HEK293 (cell line): Measurements from ENCODE around the gene PRSS1.

Experiments used
- CTCF ChIA-PET: fragments of 350-600 bp; formaldehyde crosslinking; extraction: SDS; loops from one replicate; lab custom pipeline; 2021; ENCODE audit warnings: antibody characterized with exemption; lab: Yijun Ruan, JAX
- POLR2A ChIA-PET: fragments of 300-600 bp; formaldehyde crosslinking; extraction: SDS; loops from one replicate; lab custom pipeline; 2020; ENCODE audit warnings: antibody characterized with exemption, inconsistent platforms; lab: Yijun Ruan, JAX
- H3K27ac ChIP-seq: fragments of 200-500 bp; sonication (Bioruptor generic); 2 replicates; pipeline ENCODE4 v1.5.1; 2014; ENCODE audit warnings: low read depth, low read length, control low read depth, inconsistent platforms; ENCODE audit errors: extremely low read depth
- H3K36me3 ChIP-seq, 2 experiments: fragments of 200-500 bp in 1 of 2; sonication (Bioruptor generic) in 1 of 2; 1 replicate in 1 of 2; 2 replicates in 1 of 2; pipeline ENCODE4 v1.5.1; 2014 to 2017; ENCODE audit warnings: inconsistent platforms in 2 of 2, low read length in 2 of 2; ENCODE audit not compliant: control insufficient read depth in 2 of 2, insufficient read depth in 1 of 2
- H3K4me1 ChIP-seq: fragments of 200-500 bp; sonication (Bioruptor generic); 2 replicates; pipeline ENCODE4 v1.5.1; 2014; ENCODE audit warnings: mild to moderate bottlenecking, low read length, inconsistent platforms; ENCODE audit not compliant: control insufficient read depth, insufficient read depth
- H3K4me3 ChIP-seq: 2 replicates; pipeline ENCODE4 v1.5.1; 2011; ENCODE audit warnings: low read depth, mild to moderate bottlenecking, control low read depth, low read length, moderate library complexity
- H3K9me3 ChIP-seq: fragments of 200-500 bp; sonication (Bioruptor generic); 2 replicates; pipeline ENCODE4 v1.5.1; 2014; ENCODE audit warnings: low read depth, low read length, inconsistent platforms; ENCODE audit not compliant: control insufficient read depth, insufficient read depth
- GLI2 ChIP-seq: fragments of 450-650 bp; formaldehyde crosslinking; IDR thresholded peaks from 2 replicates; pipeline ENCODE4; 2017; ENCODE audit warnings: missing biosample characterization, missing genetic modification characterization, low read depth, borderline replicate concordance
- GLIS1 ChIP-seq: fragments of 450-650 bp; formaldehyde crosslinking; IDR thresholded peaks from 2 replicates; pipeline ENCODE4 v1.5.1; 2016; ENCODE audit warnings: missing biosample characterization, missing genetic modification characterization
- OVOL3 ChIP-seq: fragments of 450-650 bp; formaldehyde crosslinking; IDR thresholded peaks from 2 replicates; pipeline ENCODE4 v1.5.1; 2016; ENCODE audit warnings: missing biosample characterization, missing genetic modification characterization
- RBAK ChIP-seq: fragments of 450-650 bp; formaldehyde crosslinking; IDR thresholded peaks from 2 replicates; pipeline ENCODE4 v1.5.1; 2016; ENCODE audit warnings: missing biosample characterization, missing genetic modification characterization
- SCRT2 ChIP-seq: fragments of 450-650 bp; formaldehyde crosslinking; IDR thresholded peaks from 2 replicates; pipeline ENCODE4 v1.5.1; 2016; ENCODE audit warnings: missing biosample characterization, missing genetic modification characterization
- TRIM28 ChIP-seq: IDR thresholded peaks from 2 replicates; pipeline ENCODE4 v1.6.1; 2011; ENCODE audit warnings: low read length, control low read depth, borderline replicate concordance
- ZFHX2 ChIP-seq: fragments of 450-650 bp; formaldehyde crosslinking; conservative IDR thresholded peaks from 2 replicates; pipeline ENCODE4 v1.5.1; 2016; ENCODE audit warnings: missing biosample characterization, missing genetic modification characterization
- ZNF132 ChIP-seq: fragments of 450-650 bp; formaldehyde crosslinking; IDR thresholded peaks from 2 replicates; pipeline ENCODE4 v1.5.1; 2017; ENCODE audit warnings: missing biosample characterization, missing genetic modification characterization, borderline replicate concordance
- ZNF155 ChIP-seq: fragments of 450-650 bp; formaldehyde crosslinking; IDR thresholded peaks from 2 replicates; pipeline ENCODE4 v1.5.1; 2016; ENCODE audit warnings: missing biosample characterization, missing genetic modification characterization
- ZNF174 ChIP-seq: fragments of 450-650 bp; formaldehyde crosslinking; IDR thresholded peaks from 2 replicates; pipeline ENCODE4 v1.5.0; 2017; ENCODE audit warnings: missing biosample characterization, mild to moderate bottlenecking, missing genetic modification characterization
- ZNF391 ChIP-seq: fragments of 450-650 bp; formaldehyde crosslinking; IDR thresholded peaks from 2 replicates; pipeline ENCODE4 v1.5.1; 2016; ENCODE audit warnings: low read depth, missing biosample characterization, missing genetic modification characterization, borderline replicate concordance
- ZNF433 ChIP-seq: fragments of 450-650 bp; formaldehyde crosslinking; IDR thresholded peaks from 2 replicates; pipeline ENCODE4 v1.5.1; 2016; ENCODE audit warnings: missing biosample characterization, missing genetic modification characterization, low read depth
- ZNF510 ChIP-seq: fragments of 450-650 bp; formaldehyde crosslinking; IDR thresholded peaks from 2 replicates; pipeline ENCODE4 v1.5.1; 2018; ENCODE audit warnings: mild to moderate bottlenecking, missing genetic modification characterization, missing biosample characterization; ENCODE audit not compliant: insufficient replicate concordance
- ZNF548 ChIP-seq: fragments of 450-650 bp; formaldehyde crosslinking; IDR thresholded peaks from 2 replicates; pipeline ENCODE4 v1.5.1; 2016; ENCODE audit warnings: missing biosample characterization, missing genetic modification characterization
- ZNF610 ChIP-seq: fragments of 450-650 bp; formaldehyde crosslinking; IDR thresholded peaks from 2 replicates; pipeline ENCODE4 v1.5.1; 2016; ENCODE audit warnings: missing biosample characterization, missing genetic modification characterization, borderline replicate concordance
- ZNF654 ChIP-seq: fragments of 450-650 bp; formaldehyde crosslinking; IDR thresholded peaks from 2 replicates; pipeline ENCODE4 v1.5.1; 2016; ENCODE audit warnings: low read depth, missing biosample characterization, missing genetic modification characterization
- ZNF664 ChIP-seq: fragments of 450-650 bp; formaldehyde crosslinking; IDR thresholded peaks from 2 replicates; pipeline ENCODE4 v1.5.1; 2016; ENCODE audit warnings: missing biosample characterization, missing genetic modification characterization
- ZNF747 ChIP-seq: fragments of 450-650 bp; formaldehyde crosslinking; IDR thresholded peaks from 2 replicates; pipeline ENCODE4 v1.5.1; 2016; ENCODE audit warnings: missing biosample characterization, missing genetic modification characterization
- TF ChIP-seq, protein P1 (sequence below): sonication (generic); formaldehyde crosslinking; IDR thresholded peaks from 2 replicates; pipeline ENCODE4 v1.8.1; 2022; ENCODE audit warnings: mild to moderate bottlenecking, moderate library complexity, missing genetic modification reagents
- TF ChIP-seq, protein P2 (sequence below): fragments of 450-650 bp; formaldehyde crosslinking; IDR thresholded peaks from 2 replicates; pipeline ENCODE4 v1.5.1; 2016; ENCODE audit warnings: missing biosample characterization, missing genetic modification characterization, borderline replicate concordance
- TF ChIP-seq, protein P3 (sequence below): fragments of 450-650 bp; formaldehyde crosslinking; IDR thresholded peaks from 2 replicates; pipeline ENCODE4 v1.5.1; 2016; ENCODE audit warnings: missing biosample characterization, missing genetic modification characterization
- TF ChIP-seq, protein P4 (sequence below): fragments of 450-650 bp; formaldehyde crosslinking; IDR thresholded peaks from 2 replicates; pipeline ENCODE4 v1.5.1; 2017; ENCODE audit warnings: missing biosample characterization, missing genetic modification characterization

Gene PRSS1

DNA sequence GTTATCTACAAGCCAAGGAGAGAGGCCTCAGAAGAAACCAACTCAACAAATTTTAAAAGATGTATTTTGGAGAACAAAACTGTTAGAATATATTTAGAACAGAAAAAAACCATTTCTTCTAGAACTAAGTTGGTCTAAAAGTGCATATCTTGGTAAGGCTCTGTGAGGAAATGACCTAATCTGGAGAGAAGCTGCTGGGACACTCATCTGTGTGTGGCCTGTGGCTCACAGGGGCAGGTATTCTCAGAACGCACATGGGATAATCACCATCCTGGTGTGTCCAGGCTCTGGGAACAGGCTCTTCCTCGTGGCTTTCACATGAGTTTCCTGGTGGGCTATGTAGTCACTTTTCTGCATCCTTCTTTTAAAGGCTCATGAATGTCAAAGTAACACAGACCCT lies 38.1 kb upstream of the PRSS1 start (continued):
- TF ChIP-seq, protein P1, sequence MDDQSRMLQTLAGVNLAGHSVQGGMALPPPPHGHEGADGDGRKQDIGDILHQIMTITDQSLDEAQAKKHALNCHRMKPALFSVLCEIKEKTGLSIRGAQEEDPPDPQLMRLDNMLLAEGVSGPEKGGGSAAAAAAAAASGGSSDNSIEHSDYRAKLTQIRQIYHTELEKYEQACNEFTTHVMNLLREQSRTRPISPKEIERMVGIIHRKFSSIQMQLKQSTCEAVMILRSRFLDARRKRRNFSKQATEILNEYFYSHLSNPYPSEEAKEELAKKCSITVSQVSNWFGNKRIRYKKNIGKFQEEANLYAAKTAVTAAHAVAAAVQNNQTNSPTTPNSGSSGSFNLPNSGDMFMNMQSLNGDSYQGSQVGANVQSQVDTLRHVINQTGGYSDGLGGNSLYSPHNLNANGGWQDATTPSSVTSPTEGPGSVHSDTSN (CRISPR knock-in tag), result no peak
- TF ChIP-seq, all 188 proteins: peak for 0

DNA sequence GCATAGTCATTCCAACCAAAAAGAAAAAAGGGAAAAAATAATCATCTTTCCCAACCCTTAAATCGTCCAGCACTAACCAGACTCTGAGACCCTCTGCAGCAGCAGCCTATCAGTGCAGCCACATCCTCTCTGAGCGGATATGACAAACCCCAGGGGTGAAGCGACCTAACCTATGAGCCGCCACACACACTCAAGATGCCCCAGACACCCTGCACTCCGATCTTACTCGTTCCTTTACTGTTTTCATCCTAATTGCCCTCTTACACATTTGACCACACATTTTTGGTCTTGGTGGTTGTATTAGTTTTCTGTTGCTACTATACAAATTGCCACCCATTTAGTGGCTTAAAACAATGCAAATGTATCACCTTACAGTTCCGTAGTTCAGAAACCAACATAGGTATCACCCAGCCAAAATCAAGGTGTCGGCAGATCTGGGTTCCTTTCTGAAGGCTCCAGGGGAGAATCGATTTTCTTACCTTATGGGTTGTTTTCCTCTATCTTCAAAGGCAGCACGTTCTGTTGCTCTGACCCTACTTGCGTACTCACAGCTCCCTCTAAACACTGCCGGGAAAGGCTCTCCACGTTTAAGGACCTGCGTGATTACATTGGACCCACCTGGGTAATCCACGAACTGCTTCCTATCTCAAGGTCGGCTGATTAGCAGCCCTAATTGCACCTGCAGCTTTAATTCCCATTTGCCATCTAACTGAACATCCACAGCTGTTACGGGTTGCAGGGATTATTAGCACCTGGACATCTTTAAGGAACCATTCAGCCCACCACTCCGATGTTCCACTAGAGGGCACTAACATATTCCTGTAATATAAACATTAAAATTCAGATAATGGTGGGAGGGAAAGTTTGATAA lies 37.3 kb upstream of the PRSS1 start:
- no peak for TF ChIP-seq ZNF664 (tag by site-specific recombination)
- no peak for TF ChIP-seq ZNF174 (tag by site-specific recombination)
- TF ChIP-seq ZNF654 (tag by site-specific recombination), result 0 out of 2 replicates have a peak, but pooled peaks have one; percentile 7
- Histone ChIP-seq H3K4me1 (no peaks in the 10 kb centered on the region), H3K27ac (no peak overlapping the region), H3K4me3 (no peak overlapping the region), H3K9me3 (no peaks in the 10 kb centered on the region), H3K36me3 (no peaks in the 10 kb centered on the region)
- POLR2A ChIA-PET, result no interaction called here
- CTCF ChIA-PET, result interaction anchor here (0.6 to 4.4 kb wide), 28 partner anchors 8 to 504 kb away, joined by 3 to 66 read pairs (median 4); partner anchors contain the start of gene PRSS1

DNA sequence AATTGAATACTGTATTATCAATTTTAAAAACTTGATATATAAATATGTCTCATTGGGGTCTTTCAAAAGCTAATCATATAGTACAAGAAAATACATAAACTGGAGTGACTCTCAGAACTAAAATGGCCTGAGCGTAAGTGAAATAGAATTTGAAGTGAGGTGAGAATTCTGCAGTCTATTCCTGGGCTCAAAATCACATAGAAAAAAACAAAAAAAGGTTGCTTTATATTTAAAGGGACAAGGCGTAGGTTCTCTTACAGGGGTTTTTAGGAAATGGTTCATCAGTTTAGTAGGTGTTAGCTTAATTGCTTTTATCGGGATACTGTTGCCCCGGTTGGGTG lies 36.7 kb upstream of the PRSS1 start:
- H3K4me1 ChIP-seq, result no peaks in the 10 kb centered on the region
- H3K9me3 ChIP-seq, result no peaks in the 10 kb centered on the region
- no peaks in the 10 kb centered on the region for H3K36me3 ChIP-seq
- POLR2A ChIA-PET, result no interaction called here
- CTCF ChIA-PET, result interaction anchor here (0.5 to 4.4 kb wide), 26 partner anchors 8 to 1794 kb away, joined by 3 to 66 read pairs (median 4); partner anchors contain the start of gene PRSS1
- H3K27ac ChIP-seq, result no peak overlapping the region
- H3K4me3 ChIP-seq, result no peak overlapping the region
- no peak for TF ChIP-seq SCRT2
- TF ChIP-seq ZNF433 (tag by site-specific recombination), result no peak
- TF ChIP-seq ZNF132 (tag by site-specific recombination), result no peak
- no peak for TF ChIP-seq GLIS1
- no peak for TF ChIP-seq GLI2
- no peak for TF ChIP-seq ZNF747
- TF ChIP-seq OVOL3 (tag by site-specific recombination), result no peak
- TF ChIP-seq, protein P2, sequence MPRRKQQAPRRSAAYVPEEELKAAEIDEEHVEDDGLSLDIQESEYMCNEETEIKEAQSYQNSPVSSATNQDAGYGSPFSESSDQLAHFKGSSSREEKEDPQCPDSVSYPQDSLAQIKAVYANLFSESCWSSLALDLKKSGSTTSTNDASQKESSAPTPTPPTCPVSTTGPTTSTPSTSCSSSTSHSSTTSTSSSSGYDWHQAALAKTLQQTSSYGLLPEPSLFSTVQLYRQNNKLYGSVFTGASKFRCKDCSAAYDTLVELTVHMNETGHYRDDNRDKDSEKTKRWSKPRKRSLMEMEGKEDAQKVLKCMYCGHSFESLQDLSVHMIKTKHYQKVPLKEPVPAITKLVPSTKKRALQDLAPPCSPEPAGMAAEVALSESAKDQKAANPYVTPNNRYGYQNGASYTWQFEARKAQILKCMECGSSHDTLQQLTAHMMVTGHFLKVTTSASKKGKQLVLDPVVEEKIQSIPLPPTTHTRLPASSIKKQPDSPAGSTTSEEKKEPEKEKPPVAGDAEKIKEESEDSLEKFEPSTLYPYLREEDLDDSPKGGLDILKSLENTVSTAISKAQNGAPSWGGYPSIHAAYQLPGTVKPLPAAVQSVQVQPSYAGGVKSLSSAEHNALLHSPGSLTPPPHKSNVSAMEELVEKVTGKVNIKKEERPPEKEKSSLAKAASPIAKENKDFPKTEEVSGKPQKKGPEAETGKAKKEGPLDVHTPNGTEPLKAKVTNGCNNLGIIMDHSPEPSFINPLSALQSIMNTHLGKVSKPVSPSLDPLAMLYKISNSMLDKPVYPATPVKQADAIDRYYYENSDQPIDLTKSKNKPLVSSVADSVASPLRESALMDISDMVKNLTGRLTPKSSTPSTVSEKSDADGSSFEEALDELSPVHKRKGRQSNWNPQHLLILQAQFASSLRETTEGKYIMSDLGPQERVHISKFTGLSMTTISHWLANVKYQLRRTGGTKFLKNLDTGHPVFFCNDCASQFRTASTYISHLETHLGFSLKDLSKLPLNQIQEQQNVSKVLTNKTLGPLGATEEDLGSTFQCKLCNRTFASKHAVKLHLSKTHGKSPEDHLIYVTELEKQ (tag by site-specific recombination), result no peak
- TF ChIP-seq TRIM28, result no peak
- TF ChIP-seq ZNF548, result no peak

DNA sequence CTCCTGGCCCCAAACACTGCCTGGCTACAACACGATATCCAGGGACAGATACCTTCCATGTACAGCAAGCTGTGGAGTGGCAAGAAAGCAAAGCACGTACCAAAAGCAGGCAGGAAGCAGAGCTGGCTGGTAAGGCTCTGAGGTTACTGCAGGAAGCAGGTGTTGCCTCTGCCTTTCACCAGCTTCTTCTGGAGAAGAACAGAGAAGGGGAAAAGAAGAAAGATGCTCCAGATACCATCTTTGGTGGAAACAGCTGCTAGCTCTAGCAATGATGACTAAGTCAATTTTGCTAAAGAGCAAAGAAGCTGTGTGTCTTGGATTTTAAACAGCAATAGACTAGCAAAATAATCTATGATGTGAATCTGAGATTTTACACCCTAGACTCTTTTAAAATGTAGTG lies 34.9 kb upstream of the PRSS1 start:
- no peak overlapping the region for H3K27ac ChIP-seq
- no peak overlapping the region for H3K4me3 ChIP-seq
- ChIA-PET POLR2A (no interaction called here), CTCF (interaction anchor here (0.6 to 4.4 kb wide), 10 partner anchors 35 to 1219 kb away, joined by 3 to 66 read pairs (median 4); partner anchors contain the start of genes PRSS1 and PRSS2)
- H3K9me3 ChIP-seq, result no peaks in the 10 kb centered on the region
- H3K4me1 ChIP-seq, result no peaks in the 10 kb centered on the region
- no peaks in the 10 kb centered on the region for H3K36me3 ChIP-seq
- no peak for TF ChIP-seq ZNF510 (tag by site-specific recombination)
- TF ChIP-seq, protein P3, sequence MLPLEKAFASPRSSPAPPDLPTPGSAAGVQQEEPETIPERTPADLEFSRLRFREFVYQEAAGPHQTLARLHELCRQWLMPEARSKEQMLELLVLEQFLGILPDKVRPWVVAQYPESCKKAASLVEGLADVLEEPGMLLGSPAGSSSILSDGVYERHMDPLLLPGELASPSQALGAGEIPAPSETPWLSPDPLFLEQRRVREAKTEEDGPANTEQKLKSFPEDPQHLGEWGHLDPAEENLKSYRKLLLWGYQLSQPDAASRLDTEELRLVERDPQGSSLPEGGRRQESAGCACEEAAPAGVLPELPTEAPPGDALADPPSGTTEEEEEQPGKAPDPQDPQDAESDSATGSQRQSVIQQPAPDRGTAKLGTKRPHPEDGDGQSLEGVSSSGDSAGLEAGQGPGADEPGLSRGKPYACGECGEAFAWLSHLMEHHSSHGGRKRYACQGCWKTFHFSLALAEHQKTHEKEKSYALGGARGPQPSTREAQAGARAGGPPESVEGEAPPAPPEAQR (tag by site-specific recombination), result no peak
- TF ChIP-seq, protein P4, sequence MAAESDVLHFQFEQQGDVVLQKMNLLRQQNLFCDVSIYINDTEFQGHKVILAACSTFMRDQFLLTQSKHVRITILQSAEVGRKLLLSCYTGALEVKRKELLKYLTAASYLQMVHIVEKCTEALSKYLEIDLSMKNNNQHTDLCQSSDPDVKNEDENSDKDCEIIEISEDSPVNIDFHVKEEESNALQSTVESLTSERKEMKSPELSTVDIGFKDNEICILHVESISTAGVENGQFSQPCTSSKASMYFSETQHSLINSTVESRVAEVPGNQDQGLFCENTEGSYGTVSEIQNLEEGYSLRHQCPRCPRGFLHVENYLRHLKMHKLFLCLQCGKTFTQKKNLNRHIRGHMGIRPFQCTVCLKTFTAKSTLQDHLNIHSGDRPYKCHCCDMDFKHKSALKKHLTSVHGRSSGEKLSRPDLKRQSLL, result no peak
- no peak for TF ChIP-seq ZNF155 (tag by site-specific recombination)
- no peak for TF ChIP-seq ZFHX2 (tag by site-specific recombination)
- no peak for TF ChIP-seq RBAK (tag by site-specific recombination)
- no peak for TF ChIP-seq ZNF610 (tag by site-specific recombination)
- no peak for TF ChIP-seq ZNF391 (tag by site-specific recombination)
